ENCODE measurements around the gene CACNG1. TPM values are rescaled to one million over a fixed set of nuclear protein-coding genes. Genes with fewer than 3 reads are reported as not detected.
"Not testable (repeated sequence)": the region's sequence is repeated elsewhere in the genome, so short reads cannot be mapped to it uniquely, and the experiment has no call there.

The CACNG1 gene
- polyA plus RNA-seq, 2 donors = not detected

- 79 to 84% methylated on average over 11 of the region's 11 CpGs for WGBS, 2 donors
- Histone ChIP-seq H3K4me3 (ENCODE audit: low read depth in 1 of 2, low read length in 2 of 2) (no peak overlapping the region), H3K27ac (ENCODE audit: low read depth in 2 of 2, low read length in 1 of 2) (no peak overlapping the region)
Measured at GRCh38 chr17:67035131-67036083, 8.9 kb upstream of the CACNG1 start.

GRCh38 chr17:67038861-67039365 is 5.4 kb upstream of the CACNG1 start:
- WGBS, 2 donors = 45 to 51% methylated on average over 5 of the region's 5 CpGs
- H3K27ac ChIP-seq (ENCODE audit: low read depth in 2 of 2, low read length in 1 of 2) = no peak overlapping the region
- H3K36me3 ChIP-seq (ENCODE audit: control insufficient read depth in 2 of 2, insufficient read depth in 2 of 2, low read length in 1 of 2) = no peaks in the 10 kb centered on the region
- H3K4me1 ChIP-seq (ENCODE audit: control insufficient read depth in 2 of 2, insufficient read depth in 2 of 2, low read length in 1 of 2) = peaks cover 0 to 2% of the 10 kb centered on the region in 2 donors
- H3K4me3 ChIP-seq (ENCODE audit: low read depth in 1 of 2, low read length in 2 of 2) = no peak overlapping the region
- H3K27me3 ChIP-seq (ENCODE audit: control insufficient read depth in 1 of 2, insufficient read depth in 2 of 2, low read length in 2 of 2) = no peaks in the 10 kb centered on the region
- no peaks in the 10 kb centered on the region for H3K9me3 ChIP-seq (ENCODE audit: control insufficient read depth in 2 of 2, insufficient read depth in 1 of 2, low read depth in 1 of 2, low read length in 1 of 2)

More at GRCh38 chr17:67035131-67036083, 8.9 kb upstream of the CACNG1 start:
- H3K9me3 ChIP-seq (ENCODE audit: control insufficient read depth in 2 of 2, insufficient read depth in 1 of 2, low read depth in 1 of 2, low read length in 1 of 2) = no peaks in the 10 kb centered on the region
- no peaks in the 10 kb centered on the region for H3K27me3 ChIP-seq (ENCODE audit: control insufficient read depth in 1 of 2, insufficient read depth in 2 of 2, low read length in 2 of 2)
- no peaks in the 10 kb centered on the region for H3K4me1 ChIP-seq (ENCODE audit: control insufficient read depth in 2 of 2, insufficient read depth in 2 of 2, low read length in 1 of 2)
- H3K36me3 ChIP-seq (ENCODE audit: control insufficient read depth in 2 of 2, insufficient read depth in 2 of 2, low read length in 1 of 2) = no peaks in the 10 kb centered on the region

- Histone ChIP-seq H3K27ac (ENCODE audit: low read depth in 2 of 2, low read length in 1 of 2) (no peak overlapping the region), H3K9me3 (ENCODE audit: control insufficient read depth in 2 of 2, insufficient read depth in 1 of 2, low read depth in 1 of 2, low read length in 1 of 2) (no peaks in the 10 kb centered on the region), H3K36me3 (ENCODE audit: control insufficient read depth in 2 of 2, insufficient read depth in 2 of 2, low read length in 1 of 2) (no peaks in the 10 kb centered on the region), H3K4me1 (ENCODE audit: control insufficient read depth in 2 of 2, insufficient read depth in 2 of 2, low read length in 1 of 2) (peaks cover 0 to 2% of the 10 kb centered on the region in 2 donors), H3K4me3 (ENCODE audit: low read depth in 1 of 2, low read length in 2 of 2) (no peak overlapping the region), H3K27me3 (ENCODE audit: control insufficient read depth in 1 of 2, insufficient read depth in 2 of 2, low read length in 2 of 2) (no peaks in the 10 kb centered on the region)
- 89% methylated on average over 6 of the region's 6 CpGs for WGBS, 2 donors
Measured at GRCh38 chr17:67040652-67041051, 3.7 kb upstream of the CACNG1 start.

- not testable (repeated sequence) for H3K9me3 ChIP-seq (ENCODE audit: control insufficient read depth in 2 of 2, insufficient read depth in 1 of 2, low read depth in 1 of 2, low read length in 1 of 2); H3K4me3 ChIP-seq (ENCODE audit: low read depth in 1 of 2, low read length in 2 of 2); H3K4me1 ChIP-seq (ENCODE audit: control insufficient read depth in 2 of 2, insufficient read depth in 2 of 2, low read length in 1 of 2); H3K27ac ChIP-seq (ENCODE audit: low read depth in 2 of 2, low read length in 1 of 2); H3K27me3 ChIP-seq (ENCODE audit: control insufficient read depth in 1 of 2, insufficient read depth in 2 of 2, low read length in 2 of 2); H3K36me3 ChIP-seq (ENCODE audit: control insufficient read depth in 2 of 2, insufficient read depth in 2 of 2, low read length in 1 of 2)
- WGBS, 2 donors = 90 to 92% methylated on average over 5 of the region's 5 CpGs
Measured at GRCh38 chr17:67041119-67041518, 3.2 kb upstream of the CACNG1 start.

GRCh38 chr17:67041531-67041930 is 2.8 kb upstream of the CACNG1 start:
- Histone ChIP-seq H3K27ac (ENCODE audit: low read depth in 2 of 2, low read length in 1 of 2) (no peak overlapping the region), H3K27me3 (ENCODE audit: control insufficient read depth in 1 of 2, insufficient read depth in 2 of 2, low read length in 2 of 2) (no peaks in the 10 kb centered on the region), H3K4me3 (ENCODE audit: low read depth in 1 of 2, low read length in 2 of 2) (no peak overlapping the region), H3K36me3 (ENCODE audit: control insufficient read depth in 2 of 2, insufficient read depth in 2 of 2, low read length in 1 of 2) (no peaks in the 10 kb centered on the region), H3K9me3 (ENCODE audit: control insufficient read depth in 2 of 2, insufficient read depth in 1 of 2, low read depth in 1 of 2, low read length in 1 of 2) (no peaks in the 10 kb centered on the region), H3K4me1 (ENCODE audit: control insufficient read depth in 2 of 2, insufficient read depth in 2 of 2, low read length in 1 of 2) (peaks cover 0 to 4% of the 10 kb centered on the region in 2 donors)
- 83 to 92% methylated on average over 7 of the region's 7 CpGs for WGBS, 2 donors

- H3K4me1 ChIP-seq (ENCODE audit: control insufficient read depth in 2 of 2, insufficient read depth in 2 of 2, low read length in 1 of 2) = peaks cover 0 to 4% of the 10 kb centered on the region in 2 donors
- 55 to 59% methylated on average over 11 of the region's 11 CpGs for WGBS, 2 donors
- H3K36me3 ChIP-seq (ENCODE audit: control insufficient read depth in 2 of 2, insufficient read depth in 2 of 2, low read length in 1 of 2) = no peaks in the 10 kb centered on the region
- no peak overlapping the region for H3K4me3 ChIP-seq (ENCODE audit: low read depth in 1 of 2, low read length in 2 of 2)
- H3K9me3 ChIP-seq (ENCODE audit: control insufficient read depth in 2 of 2, insufficient read depth in 1 of 2, low read depth in 1 of 2, low read length in 1 of 2) = no peaks in the 10 kb centered on the region
- no peaks in the 10 kb centered on the region for H3K27me3 ChIP-seq (ENCODE audit: control insufficient read depth in 1 of 2, insufficient read depth in 2 of 2, low read length in 2 of 2)
- no peak overlapping the region for H3K27ac ChIP-seq (ENCODE audit: low read depth in 2 of 2, low read length in 1 of 2)
Measured at GRCh38 chr17:67041941-67042899, 2.1 kb upstream of the CACNG1 start.

- no peaks in the 10 kb centered on the region for H3K27me3 ChIP-seq (ENCODE audit: control insufficient read depth in 1 of 2, insufficient read depth in 2 of 2, low read length in 2 of 2)
- no peak overlapping the region for H3K4me3 ChIP-seq (ENCODE audit: low read depth in 1 of 2, low read length in 2 of 2)
- 80 to 84% methylated on average over 12 of the region's 12 CpGs for WGBS, 2 donors
- H3K36me3 ChIP-seq (ENCODE audit: control insufficient read depth in 2 of 2, insufficient read depth in 2 of 2, low read length in 1 of 2) = no peaks in the 10 kb centered on the region
- H3K4me1 ChIP-seq (ENCODE audit: control insufficient read depth in 2 of 2, insufficient read depth in 2 of 2, low read length in 1 of 2) = peaks cover 0 to 4% of the 10 kb centered on the region in 2 donors
- no peak overlapping the region for H3K27ac ChIP-seq (ENCODE audit: low read depth in 2 of 2, low read length in 1 of 2)
- no peaks in the 10 kb centered on the region for H3K9me3 ChIP-seq (ENCODE audit: control insufficient read depth in 2 of 2, insufficient read depth in 1 of 2, low read depth in 1 of 2, low read length in 1 of 2)
Measured at GRCh38 chr17:67043283-67043682, 1.1 kb upstream of the CACNG1 start.

GRCh38 chr17:67044940-67045339 is 586 bp downstream of the CACNG1 start:
- H3K4me1 ChIP-seq (ENCODE audit: control insufficient read depth in 2 of 2, insufficient read depth in 2 of 2, low read length in 1 of 2) = peaks cover 0 to 4% of the 10 kb centered on the region in 2 donors
- WGBS, 2 donors = 83 to 85% methylated on average over 5 of the region's 5 CpGs

GRCh38 chr17:67046398-67046797 is 2.0 kb downstream of the CACNG1 start:
- Histone ChIP-seq H3K27me3 (ENCODE audit: control insufficient read depth in 1 of 2, insufficient read depth in 2 of 2, low read length in 2 of 2) (no peaks in the 10 kb centered on the region), H3K9me3 (ENCODE audit: control insufficient read depth in 2 of 2, insufficient read depth in 1 of 2, low read depth in 1 of 2, low read length in 1 of 2) (peaks cover 0 to 3% of the 10 kb centered on the region in 2 donors), H3K4me1 (ENCODE audit: control insufficient read depth in 2 of 2, insufficient read depth in 2 of 2, low read length in 1 of 2) (peaks cover 0 to 4% of the 10 kb centered on the region in 2 donors), H3K36me3 (ENCODE audit: control insufficient read depth in 2 of 2, insufficient read depth in 2 of 2, low read length in 1 of 2) (no peaks in the 10 kb centered on the region), H3K4me3 (ENCODE audit: low read depth in 1 of 2, low read length in 2 of 2) (no peak overlapping the region), H3K27ac (ENCODE audit: low read depth in 2 of 2, low read length in 1 of 2) (no peak overlapping the region)
- 49 to 75% methylated on average over 4 of the region's 4 CpGs for WGBS, 2 donors

More at GRCh38 chr17:67044940-67045339, 586 bp downstream of the CACNG1 start:
- H3K36me3 ChIP-seq (ENCODE audit: control insufficient read depth in 2 of 2, insufficient read depth in 2 of 2, low read length in 1 of 2) = no peaks in the 10 kb centered on the region
- no peak overlapping the region for H3K4me3 ChIP-seq (ENCODE audit: low read depth in 1 of 2, low read length in 2 of 2)
- no peak overlapping the region for H3K27ac ChIP-seq (ENCODE audit: low read depth in 2 of 2, low read length in 1 of 2)
- peaks cover 0 to 3% of the 10 kb centered on the region in 2 donors for H3K9me3 ChIP-seq (ENCODE audit: control insufficient read depth in 2 of 2, insufficient read depth in 1 of 2, low read depth in 1 of 2, low read length in 1 of 2)
- no peaks in the 10 kb centered on the region for H3K27me3 ChIP-seq (ENCODE audit: control insufficient read depth in 1 of 2, insufficient read depth in 2 of 2, low read length in 2 of 2)

Data from esophagus (tissue), 2 donors.